ENCODE data around the gene EGLN3.
"Not testable (repeated sequence)": the region's sequence is repeated elsewhere in the genome, so short reads cannot be mapped to it uniquely, and the experiment has no call there.

EGLN3 gene

GRCh38 chr14:33934043-33934750, 16.7 kb downstream of the EGLN3 start:
- FAIRE-seq, result no peak

DNA sequence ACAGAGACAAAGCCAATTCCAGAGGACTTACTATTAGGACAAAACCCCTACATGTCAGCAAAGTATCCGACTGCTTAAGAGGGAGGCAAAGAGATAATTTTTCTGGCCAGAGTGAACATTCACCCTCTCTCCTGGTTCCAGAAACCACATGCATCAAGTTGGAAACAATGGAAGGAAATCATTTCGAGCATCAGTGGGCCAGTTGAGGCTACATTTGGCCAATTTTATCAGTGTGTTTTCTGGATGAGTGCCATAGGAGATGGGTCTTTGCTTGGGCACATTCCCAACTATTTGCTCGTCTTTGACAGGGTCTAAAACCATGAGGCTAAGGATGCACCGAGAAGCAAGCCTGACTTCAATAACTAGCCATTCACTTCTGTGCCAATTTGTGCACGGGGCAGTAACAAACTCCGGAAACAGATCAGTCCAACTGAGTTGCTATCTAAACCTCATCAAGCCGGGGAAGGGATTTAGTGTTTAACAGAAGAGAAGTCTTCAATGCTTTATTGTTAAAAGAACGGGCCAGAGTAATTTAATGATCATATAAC, 17.4 kb downstream of the EGLN3 start:
- no peak for FAIRE-seq

- FAIRE-seq, result no peak
Observed at GRCh38 chr14:33932576-33933345, 18.1 kb downstream of the EGLN3 start.

DNA sequence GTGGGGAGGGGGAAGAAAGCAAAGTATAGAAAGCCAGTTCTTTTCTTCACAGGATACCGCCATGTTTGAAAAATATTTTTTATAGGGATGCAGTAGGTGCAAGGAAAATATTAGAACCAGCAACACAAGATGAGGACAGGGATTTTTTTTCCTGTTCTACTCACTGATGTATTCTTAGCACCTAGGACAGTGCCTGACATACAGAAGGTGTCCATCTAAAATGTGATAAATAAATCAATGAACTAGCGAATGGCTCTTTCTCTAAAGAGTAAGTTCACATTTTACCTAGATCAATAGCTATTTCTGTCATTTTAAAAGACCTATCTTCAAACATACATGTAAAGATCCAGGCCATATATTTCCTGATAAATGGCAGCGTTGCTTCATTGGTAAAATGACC, 18.8 kb downstream of the EGLN3 start:
- FAIRE-seq, result no peak

DNA sequence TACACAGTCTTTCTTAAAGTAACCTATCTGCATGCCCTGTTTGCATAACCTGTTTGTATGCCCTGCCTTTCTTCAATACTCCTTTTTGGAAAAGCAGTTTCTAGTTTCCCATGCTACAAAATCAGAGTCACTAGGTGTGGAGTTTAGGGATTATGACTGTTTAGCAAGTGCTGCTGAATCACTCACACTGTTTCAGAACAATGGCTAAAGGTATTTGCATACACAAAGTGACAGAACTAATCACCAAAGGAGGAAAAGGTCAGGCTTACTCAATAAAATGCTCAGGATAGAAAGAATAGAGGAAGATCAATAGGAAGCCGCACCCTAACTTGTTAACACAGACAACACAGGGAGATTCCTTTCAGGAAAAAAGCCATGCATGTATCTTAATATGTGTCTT, 19.4 kb downstream of the EGLN3 start:
- FAIRE-seq, result no peak

GRCh38 chr14:33930439-33930838, 20.4 kb downstream of the EGLN3 start:
- FAIRE-seq, result no peak

- no peak for FAIRE-seq
Observed at GRCh38 chr14:33929799-33930408, 21.0 kb downstream of the EGLN3 start.

DNA sequence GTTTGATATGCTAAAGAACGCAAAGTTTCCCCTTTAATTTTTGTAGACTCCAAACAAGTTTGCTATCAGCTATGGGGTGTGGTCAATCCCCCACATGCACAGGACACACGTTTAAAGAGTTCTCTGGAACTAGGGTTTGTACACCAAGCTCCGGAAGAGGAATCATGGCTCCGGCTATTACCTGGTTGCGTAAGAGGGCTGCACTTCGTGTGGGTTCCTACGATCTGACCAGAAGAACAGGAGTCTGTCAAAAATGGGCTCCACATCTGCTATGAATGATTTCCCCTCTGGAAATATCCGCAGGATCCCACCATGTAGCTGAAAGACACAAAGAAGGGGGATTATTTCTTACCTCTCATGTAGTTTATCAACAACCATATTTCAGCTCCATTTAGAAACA, 22.0 kb downstream of the EGLN3 start:
- FAIRE-seq, result no peak

DNA sequence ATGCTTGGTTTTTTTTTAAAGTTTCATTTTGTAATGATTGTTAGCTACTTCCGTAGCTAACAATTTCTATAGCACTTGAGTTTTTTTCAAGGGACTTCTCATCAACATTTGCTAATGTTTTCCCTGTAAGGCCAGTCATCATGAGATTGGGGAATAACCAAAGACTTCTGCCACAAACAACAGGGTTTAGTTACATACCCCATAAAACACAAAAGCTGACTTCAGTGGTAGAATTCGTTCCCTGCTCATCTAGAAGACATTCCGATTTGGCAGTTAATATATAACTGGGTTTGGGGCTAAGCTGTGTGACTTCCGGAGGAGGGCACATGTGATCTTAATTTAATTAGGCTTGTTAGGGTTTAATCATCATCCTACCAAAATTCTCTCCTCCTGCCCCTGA, 22.9 kb downstream of the EGLN3 start:
- FAIRE-seq, result no peak

GRCh38 chr14:33926967-33927366, 23.9 kb downstream of the EGLN3 start:
- not testable (repeated sequence) for FAIRE-seq

DNA sequence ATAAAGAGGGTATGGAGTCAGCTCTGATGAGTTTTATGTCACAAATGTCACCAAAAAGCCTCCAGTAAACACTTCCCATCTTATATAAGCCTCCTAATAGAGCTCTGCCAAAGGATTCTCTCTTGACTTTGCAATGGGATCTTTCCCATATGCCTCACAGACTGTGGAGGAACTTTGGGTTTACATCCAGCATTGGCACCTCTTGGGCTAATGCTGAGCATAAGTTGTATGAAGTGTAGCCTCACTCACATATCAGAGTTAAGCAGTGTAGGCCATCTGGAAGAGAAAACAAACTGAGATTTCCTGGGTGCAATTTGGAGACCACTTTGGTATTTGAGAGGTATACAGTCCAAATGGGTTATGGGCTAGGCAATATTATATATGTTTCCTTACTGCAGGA, 24.9 kb downstream of the EGLN3 start:
- FAIRE-seq, result no peak

DNA sequence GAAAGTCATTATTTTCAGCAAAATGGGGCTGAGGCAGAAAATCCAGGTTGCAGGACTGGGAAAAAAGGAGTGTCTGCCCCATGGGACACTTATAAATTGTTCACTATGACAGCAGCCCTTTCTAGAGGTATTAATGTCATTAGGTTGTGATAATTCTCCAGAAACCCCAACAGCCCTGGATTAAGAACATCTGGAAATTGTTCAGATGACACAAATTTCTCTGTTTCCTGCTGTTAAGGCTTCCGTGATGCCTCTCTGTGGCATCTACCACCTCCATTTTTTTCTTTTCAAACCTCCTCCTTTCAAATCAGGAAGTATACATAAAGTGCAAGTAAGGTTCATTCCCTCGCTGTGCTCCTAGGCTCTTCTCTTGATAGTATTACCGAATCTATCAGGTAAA, 25.6 kb downstream of the EGLN3 start:
- no peak for FAIRE-seq

DNA sequence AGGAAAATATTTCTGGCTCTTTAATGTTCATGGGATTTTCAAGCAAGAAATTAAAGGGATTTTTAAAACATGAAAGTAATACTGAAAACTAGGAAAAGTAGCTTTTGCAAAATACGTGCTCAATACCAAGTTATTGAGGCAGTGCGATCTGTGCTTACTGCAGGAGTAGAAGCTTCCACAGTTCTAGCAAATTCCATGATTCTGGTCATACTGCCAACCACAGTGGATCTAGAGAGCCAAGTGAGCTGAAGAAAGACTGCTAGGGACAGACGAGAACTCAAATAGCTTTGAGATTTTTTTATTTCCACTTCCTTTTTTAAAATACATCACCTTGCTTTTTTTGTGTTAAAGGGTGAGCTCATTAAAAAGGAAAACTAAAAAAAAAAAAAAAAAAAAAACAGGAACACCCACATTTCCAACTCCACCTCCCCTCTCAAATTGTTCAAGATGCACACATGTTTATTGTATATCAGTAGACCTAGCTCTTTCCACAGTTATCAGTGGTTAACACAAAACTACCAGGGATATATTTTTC, 26.2 kb downstream of the EGLN3 start:
- FAIRE-seq, result no peak

DNA sequence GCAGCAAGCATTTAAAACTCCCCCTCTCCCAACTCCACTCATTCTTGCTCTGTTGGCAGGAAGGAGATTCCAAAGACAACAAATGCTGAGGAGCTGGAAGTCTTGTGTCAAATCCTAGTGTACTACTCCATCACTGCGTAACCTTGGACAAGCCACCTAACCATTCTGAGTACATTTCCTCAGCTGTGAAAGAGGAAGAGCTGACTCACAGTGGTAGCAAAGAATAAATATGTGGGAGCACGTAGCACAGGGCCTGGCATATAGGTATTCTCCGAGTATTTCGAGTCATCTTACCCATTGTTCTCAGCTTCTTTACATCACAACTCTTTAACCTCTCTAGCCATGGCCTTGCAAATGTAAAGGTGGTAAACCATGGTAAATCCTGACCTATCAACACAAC, 28.7 kb downstream of the EGLN3 start:
- FAIRE-seq, result no peak

DNA sequence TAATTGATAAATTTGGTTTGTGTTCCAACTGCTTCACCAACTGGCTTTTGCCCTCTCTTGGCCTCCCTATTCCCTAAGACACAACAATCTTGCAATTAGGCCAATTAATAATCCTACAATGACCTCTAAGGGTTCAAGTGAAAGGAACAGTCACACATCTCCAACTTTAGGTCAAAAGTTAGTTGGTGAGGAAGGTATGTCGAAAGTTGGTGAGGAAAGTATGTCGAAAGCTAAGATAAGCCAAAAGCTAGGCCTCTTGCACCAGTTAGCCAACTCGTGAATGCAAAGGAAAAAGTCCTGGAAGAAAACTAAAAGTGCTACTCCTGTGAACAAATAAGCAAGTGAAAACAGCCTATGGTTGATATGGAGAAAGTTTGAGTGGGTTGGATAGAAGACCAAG, 32.6 kb downstream of the EGLN3 start:
- no peak for FAIRE-seq

- FAIRE-seq, result no peak
Observed at GRCh38 chr14:33917661-33918060, 33.2 kb downstream of the EGLN3 start.

GRCh38 chr14:33916663-33917565, 34.0 kb downstream of the EGLN3 start:
- no peak for FAIRE-seq

- no peak for FAIRE-seq
Observed at GRCh38 chr14:33915682-33916081, 35.2 kb downstream of the EGLN3 start.

- no peak for FAIRE-seq
Observed at GRCh38 chr14:33914676-33915516, 36.0 kb downstream of the EGLN3 start.

DNA sequence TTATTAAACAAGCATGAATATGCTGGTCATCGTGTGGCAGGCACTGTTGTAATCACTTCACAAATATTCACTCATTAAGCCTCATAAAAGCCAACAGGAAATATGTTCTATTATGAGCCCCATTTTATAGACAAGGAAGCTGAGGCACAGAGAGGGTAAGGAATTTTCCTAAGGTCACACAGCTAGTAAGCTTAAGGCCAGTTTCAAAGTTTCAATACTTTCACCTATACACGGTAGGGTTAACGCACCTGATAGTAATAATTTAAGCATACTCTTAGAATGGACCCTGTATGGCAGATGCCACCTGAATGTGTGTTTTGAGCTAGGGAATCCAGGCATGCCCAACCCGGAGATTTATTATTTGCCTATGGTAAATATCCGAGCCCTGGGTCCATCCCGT, 39.8 kb downstream of the EGLN3 start:
- no peak for FAIRE-seq

- no peak for FAIRE-seq
Observed at GRCh38 chr14:33910435-33910834, 40.4 kb downstream of the EGLN3 start.
